K562 (cell line): ENCODE data around the gene COPE. TPM values are rescaled to one million over a fixed set of nuclear protein-coding genes. Genes with fewer than 3 reads are reported as not detected.

Source experiments
- ATAC-seq: fragments of 200-7000 bp; cut with Tn5 transposase; 3 replicates; pipeline ENCODE4 v1.9.1; 2020; ENCODE audit warnings: moderate library complexity
- BruUV-seq: library from RNA; stranded (reverse); fragments of 400-500 nt; replicated peaks from 2 replicates; lab custom pipeline; 2021; lab: Mats Ljungman, UMichigan
- CTCF ChIA-PET: fragments of 300-600 bp; formaldehyde crosslinking; extraction: SDS; loops from one replicate; lab custom pipeline; 2021; ENCODE audit warnings: low intra/inter-chr PET ratio; lab: Yijun Ruan, JAX
- POLR2A ChIA-PET: fragments of 300-600, 350-650 bp; sonication (Branson Sonifier 250); formaldehyde crosslinking; extraction: SDS; loops from one replicate; lab custom pipeline; 2021; ENCODE audit warnings: antibody characterized with exemption, inconsistent platforms; lab: Yijun Ruan, JAX
- DNase-seq, 4 experiments: peaks; one replicate each; pipeline versions ENCODE4 v3.0.0 to v3.0.0-alpha.2; 2011 to 2018; ENCODE audit warnings: low spot score in 3 of 4, mixed read lengths in 3 of 4; ENCODE audit errors: extremely low read depth in 1 of 4
- FAIRE-seq: peaks from 2 replicates; lab custom pipeline; 2011; peaks lifted over from hg19 to GRCh38; lab: Jason Lieb, UNC
- H2AFZ ChIP-seq: 2 replicates; pipeline ENCODE4 v1.6.0; 2011; ENCODE audit warnings: low read depth, low read length, control low read depth, inconsistent platforms
- H3K27ac ChIP-seq: fragments of 200-600 bp; 3 replicates; pipeline ENCODE4 v1.8.0; 2011; ENCODE audit warnings: low read depth, mild to moderate bottlenecking, control low read depth, inconsistent platforms, low read length, moderate library complexity, mixed read lengths; ENCODE audit errors: extremely low read depth
- H3K27me3 ChIP-seq, 2 experiments: fragments of 300-600 bp in 1 of 2; 2 replicates in 1 of 2; 3 replicates in 1 of 2; pipeline versions ENCODE4 v1.6.0 to v1.8.0; 2011; ENCODE audit warnings: inconsistent platforms in 2 of 2, low read length in 2 of 2, mild to moderate bottlenecking in 1 of 2, mixed read lengths in 1 of 2, moderate library complexity in 1 of 2; ENCODE audit not compliant: control insufficient read depth in 2 of 2, insufficient read depth in 2 of 2
- H3K36me3 ChIP-seq: fragments of 300-600 bp; 3 replicates; pipeline ENCODE4 v1.8.0; 2011; ENCODE audit warnings: mild to moderate bottlenecking, low read length, inconsistent platforms; ENCODE audit not compliant: control insufficient read depth, insufficient read depth
- H3K4me1 ChIP-seq, 2 experiments: fragments of 200-600 bp in 1 of 2; replicated peaks in 1 of 2; 2 replicates in 1 of 2; 3 replicates in 1 of 2; pipeline versions ENCODE4 v1.5.1 to v1.8.0; 2011; ENCODE audit warnings: inconsistent platforms in 2 of 2, low read length in 2 of 2, mild to moderate bottlenecking in 1 of 2, mixed read lengths in 1 of 2, moderate library complexity in 1 of 2; ENCODE audit not compliant: control insufficient read depth in 2 of 2, insufficient read depth in 2 of 2
- H3K4me2 ChIP-seq: 2 replicates; pipeline ENCODE4 v1.6.1; 2011; ENCODE audit warnings: low read length, control low read depth, inconsistent platforms, mixed read lengths; ENCODE audit not compliant: insufficient read depth
- H3K4me3 ChIP-seq: fragments of 200-600 bp; sonication (generic), shearing (Covaris generic); 2 replicates; pipeline ENCODE4 v1.5.1; 2016; ENCODE audit warnings: control low read depth, inconsistent platforms
- H3K79me2 ChIP-seq: fragments of 200-600 bp; 3 replicates; pipeline ENCODE4 v1.8.0; 2011; ENCODE audit warnings: low read length, inconsistent platforms; ENCODE audit not compliant: control insufficient read depth, insufficient read depth
- H3K9ac ChIP-seq, 2 experiments: 2 replicates each; pipeline versions ENCODE4 v1.6.0 to v1.6.1; 2011; ENCODE audit warnings: low read depth in 2 of 2, low read length in 2 of 2, control low read depth in 1 of 2, inconsistent platforms in 1 of 2, mild to moderate bottlenecking in 1 of 2, mixed read lengths in 1 of 2; ENCODE audit not compliant: insufficient read depth in 1 of 2
- H3K9me1 ChIP-seq: one replicate; pipeline ENCODE4 v1.6.0; 2011; ENCODE audit warnings: inconsistent platforms, mild to moderate bottlenecking, low read length, moderate library complexity; ENCODE audit not compliant: control insufficient read depth, insufficient read depth
- H3K9me3 ChIP-seq: replicated peaks from 2 replicates; pipeline ENCODE4 v1.5.1; 2011; ENCODE audit warnings: low read depth, low read length, inconsistent platforms; ENCODE audit not compliant: control insufficient read depth, insufficient read depth
- H4K20me1 ChIP-seq: replicated peaks from 2 replicates; pipeline ENCODE4 v1.6.1; 2011; ENCODE audit warnings: low read length, inconsistent platforms, mixed read lengths; ENCODE audit not compliant: control insufficient read depth, insufficient read depth
- POLR2G ChIP-seq: fragments of 200-400 bp; formaldehyde crosslinking; IDR thresholded peaks from 2 replicates; pipeline ENCODE4 v1.6.1; 2017; ENCODE audit warnings: low read depth, mild to moderate bottlenecking, antibody characterized with exemption, low read length, moderate library complexity
- RBFOX2 ChIP-seq: fragments of 200-400 bp; formaldehyde crosslinking; IDR thresholded peaks from 2 replicates; pipeline ENCODE4 v1.6.1; 2017; ENCODE audit warnings: low read depth, mild to moderate bottlenecking, low read length, moderate library complexity
- TAL1 ChIP-seq: fragments of 450-650 bp; IDR thresholded peaks from 2 replicates; pipeline ENCODE4 v1.6.1; 2016; ENCODE audit warnings: mild to moderate bottlenecking
- ZKSCAN8 ChIP-seq: fragments of 200-800 bp; sonication (Bioruptor generic); IDR thresholded peaks from 2 replicates; pipeline ENCODE4 v1.6.1; 2016; ENCODE audit warnings: missing genetic modification characterization, missing compliant biosample characterization
- WGBS: fragments of 100-300 bp; shearing (Covaris generic); methylation state at CpG from one replicate; pipeline ENCODE4 v1.1.6; 2016; ENCODE audit warnings: low coverage, mixed read lengths; ENCODE audit not compliant: insufficient coverage; ENCODE audit errors: missing lambda C conversion rate; 5-methylcytosine and 5-hydroxymethylcytosine counted together
- in situ Hi-C: fragments of 300-500 bp; cut with MboI; formaldehyde crosslinking; loops from 4 replicates; pipeline ENCODE4 v1.15.0; 2018; ENCODE audit warnings: inconsistent platforms, mixed read lengths
- intact Hi-C: fragments of 100-400 bp; cut with micrococcal nuclease; formaldehyde crosslinking; loops from 2 replicates; pipeline ENCODE4 v1.14.2; 2022
- polyA plus RNA-seq, 8 experiments: library from polyadenylated mRNA; depleted of rRNA in 4 of 8; stranded (reverse) in 5 of 8; unstranded in 3 of 8; fragments of >200 nt; fragmentation: Nextera tagmentation in 2 of 8; fragmentation: Illumina TruSeq in 1 of 8; extraction: Ambion mirVana in 2 of 8; extraction: Trizol in 1 of 8; gene quantifications; 2 replicates each; pipeline versions ENCODE4 v1.2.1 to v1.2.3, GENCODE V29; 2011 to 2014; ENCODE audit warnings: inconsistent platforms in 1 of 8, missing spikeins in 1 of 8
- total RNA-seq, 7 experiments: library from RNA; depleted of rRNA in 6 of 7; stranded (reverse); fragments of >200 nt in 6 of 7; fragmentation: Illumina TruSeq in 2 of 7; extraction: Trizol in 2 of 7; gene quantifications; 2 replicates each; pipeline versions ENCODE4 v1.2.1 to v1.2.3, GENCODE V29; 2011 to 2021; ENCODE audit warnings: low replicate concordance in 1 of 7

COPE gene
- total and polyA plus RNA-seq, 9 of the 15 experiments (the other 6 are each of a cell fraction or from before 2014, with no cell fraction given), result 5.8 to 273 (median 147) TPM

DNA sequence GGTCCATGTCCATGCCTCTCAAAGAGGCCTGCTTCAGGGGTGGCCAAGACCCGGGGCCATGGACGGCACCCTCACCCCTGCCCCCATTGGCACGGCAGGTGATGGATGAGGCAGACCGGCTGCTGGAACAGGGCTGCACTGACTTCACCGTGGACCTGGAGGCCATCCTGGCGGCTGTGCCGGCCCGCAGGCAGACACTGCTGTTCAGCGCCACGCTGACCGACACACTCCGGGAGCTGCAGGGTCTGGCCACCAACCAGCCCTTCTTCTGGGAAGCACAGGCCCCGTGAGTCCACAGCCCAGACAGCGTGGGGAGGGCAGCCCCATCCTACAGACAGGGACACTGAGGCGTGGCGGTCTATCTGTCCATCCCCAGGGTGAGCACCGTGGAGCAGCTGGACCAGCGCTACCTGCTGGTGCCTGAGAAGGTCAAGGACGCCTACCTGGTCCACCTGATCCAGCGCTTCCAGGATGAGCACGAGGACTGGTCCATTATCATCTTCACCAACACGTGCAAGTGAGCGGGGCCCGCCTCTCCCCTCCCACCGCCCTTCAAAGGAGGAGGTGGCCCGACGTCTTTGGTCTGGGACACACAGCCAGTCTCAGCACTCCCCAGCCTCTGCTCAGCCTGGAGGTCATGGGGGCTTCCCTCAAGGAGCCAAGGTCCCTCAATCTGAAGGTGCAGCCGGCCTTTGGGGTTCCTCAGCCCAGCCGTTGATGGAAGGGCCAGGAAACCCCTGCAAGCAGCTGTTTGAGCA lies 3.2 kb upstream of the COPE start:
- no peak for FAIRE-seq
- no peak for ATAC-seq

DNA sequence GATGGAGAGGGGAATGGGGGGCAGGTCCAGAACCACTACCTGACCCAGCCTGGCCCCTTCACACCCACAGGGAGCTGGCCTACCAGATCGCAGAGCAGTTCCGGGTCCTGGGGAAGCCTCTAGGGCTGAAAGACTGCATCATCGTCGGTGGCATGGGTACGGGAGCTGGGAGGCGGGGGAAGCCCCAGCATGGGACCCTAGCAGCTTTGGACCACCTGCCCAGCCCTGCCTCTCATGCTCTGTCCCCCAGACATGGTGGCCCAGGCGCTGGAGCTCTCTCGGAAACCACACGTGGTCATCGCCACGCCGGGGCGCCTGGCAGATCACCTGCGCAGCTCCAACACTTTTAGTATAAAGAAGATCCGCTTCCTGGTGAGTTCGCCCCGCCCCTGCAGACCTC lies 2.4 kb upstream of the COPE start:
- FAIRE-seq (no peak), ATAC-seq (no peak), DNase-seq (no peak)
- H2AFZ ChIP-seq, result no peak overlapping the region
- H3K9me1 ChIP-seq, result no peaks in the 10 kb centered on the region
- ChIA-PET CTCF (no interaction called here), POLR2A (interaction anchor here (0.6 to 0.7 kb wide), 2 partner anchors 48 to 181 kb away, joined by 3 read pairs; no protein-coding TSS in a partner anchor)
- peaks cover 46% of the 10 kb centered on the region for H3K79me2 ChIP-seq
- peak overlapping the region in 1 of 2 experiments; percentile 73; a peak in 1 of 4 replicates for H3K9ac ChIP-seq
- no TSS peak for BruUV-seq
- TF ChIP-seq RBFOX2, result peak; percentile 27; the same call in 1 of the 2 replicates
- TF ChIP-seq TAL1, result no peak
- H3K27me3 ChIP-seq, result no peaks in the 10 kb centered on the region
- H4K20me1 ChIP-seq, result peaks cover 4% of the 10 kb centered on the region; the same call in 1 of the 2 replicates
- H3K4me2 ChIP-seq, result no peak overlapping the region
- no peaks in the 10 kb centered on the region for H3K9me3 ChIP-seq
- WGBS, result 97% methylated on average over 12 of the region's 17 CpGs
- intact Hi-C loops, result no loop called here
- no peak overlapping the region for H3K27ac ChIP-seq
- H3K4me3 ChIP-seq, result no peak overlapping the region
- H3K4me1 ChIP-seq, result peaks cover 8 to 23% of the 10 kb centered on the region in 2 experiments; a peak in 4 of 5 replicates
- H3K36me3 ChIP-seq, result peaks cover 58% of the 10 kb centered on the region; the same call in 2 of the 3 replicates
- in situ Hi-C loops, result no loop called here

More for the DNA sequence above, 3.2 kb upstream of the COPE start:
- in situ Hi-C loops, result no loop called here
- no peak for DNase-seq
- Histone ChIP-seq H3K4me2 (no peak overlapping the region), H3K9ac (no peak overlapping the region; a peak in 1 of 4 replicates), H3K36me3 (peaks cover 59% of the 10 kb centered on the region; the same call in 2 of the 3 replicates), H4K20me1 (peaks cover 4% of the 10 kb centered on the region; the same call in 1 of the 2 replicates), H3K27ac (no peak overlapping the region), H3K4me3 (no peak overlapping the region), H2AFZ (no peak overlapping the region), H3K27me3 (no peaks in the 10 kb centered on the region), H3K9me1 (no peaks in the 10 kb centered on the region), H3K4me1 (peaks cover 8 to 23% of the 10 kb centered on the region in 2 experiments; a peak in 4 of 5 replicates), H3K79me2 (peaks cover 39% of the 10 kb centered on the region), H3K9me3 (no peaks in the 10 kb centered on the region)
- ChIA-PET CTCF (no interaction called here), POLR2A (interaction anchor here (0.7 kb wide), 1 partner anchor 182 kb away, joined by 3 read pairs; no protein-coding TSS in a partner anchor)
- BruUV-seq, result no TSS peak
- intact Hi-C loops, result no loop called here
- 91% methylated on average over 25 of the region's 29 CpGs for WGBS
- TF ChIP-seq ZKSCAN8 (CRISPR knock-in tag), result no peak
- peak; percentile 47 for TF ChIP-seq POLR2G
- TF ChIP-seq RBFOX2, result peak; percentile 48
